ENCODE data around the gene IL31RA.

IL31RA gene

GRCh38 chr5:55897206-55897894 lies 46.2 kb downstream of the IL31RA start:
- no peak overlapping the region for H3K4me3 ChIP-seq (ENCODE audit: control insufficient read depth, low read depth, low read length)

GRCh38 chr5:55897905-55898304 lies 46.7 kb downstream of the IL31RA start:
- no peak for TF ChIP-seq CTCF (conservative IDR thresholded peaks at IDR 0.05; ENCODE audit: control insufficient read depth, insufficient read depth, low read depth, low read length)
- DNase-seq (ENCODE audit: low read depth), result peak; percentile 99
- H3K4me3 ChIP-seq (ENCODE audit: control insufficient read depth, low read depth, low read length), result no peak overlapping the region

More at GRCh38 chr5:55897206-55897894, 46.2 kb downstream of the IL31RA start:
- no peak for DNase-seq (ENCODE audit: low read depth)
- no peak for TF ChIP-seq CTCF (conservative IDR thresholded peaks at IDR 0.05; ENCODE audit: control insufficient read depth, insufficient read depth, low read depth, low read length)

- DNase-seq (ENCODE audit: low read depth), result peak; percentile 82
- H3K4me3 ChIP-seq (ENCODE audit: control insufficient read depth, low read depth, low read length), result no peak overlapping the region
These were observed 48.2 kb downstream of the IL31RA start for GRCh38 chr5:55899344-55899743.

DNA sequence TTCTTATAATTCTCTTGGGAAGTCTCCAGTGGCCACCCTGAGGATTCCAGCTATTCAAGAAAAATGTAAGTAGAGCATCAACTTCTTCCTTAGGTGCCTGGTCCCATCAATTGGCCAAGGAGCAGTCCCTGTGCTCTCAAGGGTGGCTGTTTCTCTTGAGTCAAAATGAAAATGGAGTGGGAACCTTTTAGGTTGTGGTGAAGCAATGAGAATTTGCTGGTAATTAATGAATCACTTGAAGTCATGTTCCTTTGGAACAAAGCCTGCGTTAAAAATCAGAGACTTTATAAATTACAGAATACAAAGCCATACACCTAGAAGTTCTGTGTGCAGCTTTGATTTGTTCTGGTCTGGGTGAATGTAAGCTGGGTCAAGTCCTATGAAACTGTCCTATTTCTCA lies 48.9 kb downstream of the IL31RA start:
- peak; percentile 53 for DNase-seq (ENCODE audit: low read depth)
- no peak for TF ChIP-seq CTCF (conservative IDR thresholded peaks at IDR 0.05; ENCODE audit: control insufficient read depth, insufficient read depth, low read depth, low read length)
- H3K4me3 ChIP-seq (ENCODE audit: control insufficient read depth, low read depth, low read length), result no peak overlapping the region

More at GRCh38 chr5:55899344-55899743, 48.2 kb downstream of the IL31RA start:
- no peak for TF ChIP-seq CTCF (conservative IDR thresholded peaks at IDR 0.05; ENCODE audit: control insufficient read depth, insufficient read depth, low read depth, low read length)

GRCh38 chr5:55900776-55901175 lies 49.6 kb downstream of the IL31RA start:
- no peak overlapping the region for H3K4me3 ChIP-seq (ENCODE audit: control insufficient read depth, low read depth, low read length)
- no peak for DNase-seq (ENCODE audit: low read depth)
- TF ChIP-seq CTCF (conservative IDR thresholded peaks at IDR 0.05; ENCODE audit: control insufficient read depth, insufficient read depth, low read depth, low read length), result no peak

GRCh38 chr5:55902696-55903095 lies 51.5 kb downstream of the IL31RA start:
- H3K4me3 ChIP-seq (ENCODE audit: control insufficient read depth, low read depth, low read length), result no peak overlapping the region
- TF ChIP-seq CTCF (conservative IDR thresholded peaks at IDR 0.05; ENCODE audit: control insufficient read depth, insufficient read depth, low read depth, low read length), result no peak
- DNase-seq (ENCODE audit: low read depth), result no peak
